Measurements from ENCODE around the gene SLC31A1.

GRCh38 chr9:113177251-113177650 is 44.1 kb upstream of the SLC31A1 start:
- TF ChIP-seq REST (IDR thresholded peaks at IDR 0.05; ENCODE audit: insufficient read depth in 1 of 2, low read depth in 2 of 2, low read length in 2 of 2) (no peak), TAF1 (IDR thresholded peaks at IDR 0.05; ENCODE audit: borderline replicate concordance, insufficient read depth, low read length) (no peak), SIN3A (IDR thresholded peaks at IDR 0.05; ENCODE audit: borderline replicate concordance, insufficient read depth, low read length) (no peak)
